Activated CD8-positive, alpha-beta memory T cell treated with anti-CD3 and anti-CD28 coated beads, Interleukin-2, amount 50 U/mL, for 48 hours (primary cell): ENCODE measurements around the gene KIAA1549.
"Not testable (repeated sequence)": the region's sequence is repeated elsewhere in the genome, so short reads cannot be mapped to it uniquely, and the experiment has no call there.

Experiments
- DNase-seq: peaks from one replicate; pipeline ENCODE4 v3.0.0-alpha.2; 2020

The KIAA1549 gene

DNA sequence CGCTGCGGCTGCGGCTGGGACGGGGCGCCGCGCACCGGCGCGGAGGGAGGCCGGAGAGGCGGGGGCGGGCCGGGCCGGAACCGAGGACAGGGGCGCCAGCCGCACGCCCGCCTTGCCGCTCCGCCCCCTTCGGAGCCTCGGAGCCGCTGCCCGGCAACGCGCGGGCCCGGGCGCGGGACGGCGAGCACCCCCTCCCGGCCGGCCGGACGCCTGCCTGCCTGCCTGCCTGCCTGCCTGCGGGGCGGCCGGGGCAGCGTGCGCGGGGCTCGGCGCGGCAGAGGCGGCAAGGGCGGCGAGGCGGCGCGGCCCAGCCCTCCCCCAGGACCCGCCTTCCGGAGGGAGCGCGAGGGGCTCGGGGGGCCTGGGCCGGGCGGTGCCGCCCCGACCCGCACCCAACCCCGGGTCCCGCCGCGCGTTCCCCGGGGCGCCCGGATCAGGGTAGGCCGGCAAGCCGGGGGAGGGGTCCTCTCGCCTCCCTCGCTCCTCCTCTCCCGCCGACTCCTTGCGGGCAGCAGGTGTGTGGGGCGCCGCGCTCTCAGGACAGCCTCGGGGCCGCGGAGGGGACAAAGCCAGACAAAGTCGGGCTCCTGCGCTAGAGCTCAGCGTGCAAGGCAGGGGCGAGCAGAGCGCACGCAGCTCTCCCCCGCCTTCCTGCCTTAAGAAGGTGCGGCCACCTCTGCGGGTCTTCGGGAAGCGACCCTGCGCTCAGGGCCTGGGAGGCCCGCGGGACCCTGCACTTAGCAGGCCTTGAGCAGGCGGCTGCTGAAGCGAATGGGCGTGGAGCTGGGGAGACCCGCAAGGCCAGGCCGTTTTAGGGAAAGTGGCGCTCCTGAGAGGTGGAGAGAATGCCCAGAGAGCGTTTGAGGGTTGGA is at the start of gene KIAA1549:
Gene KIAA1549, minus strand, starts transcription at position 58 of the 872 bp plus-strand sequence. CDS start 120 bp downstream, outside the sequence.
- DNase-seq: peak; percentile 81

- no peak for DNase-seq
These were observed 48.2 kb upstream of the KIAA1549 start for GRCh38 chr7:139029353-139029752.

- peak; percentile 3 for DNase-seq
These were observed 45.4 kb upstream of the KIAA1549 start for GRCh38 chr7:139026551-139026950.

DNA sequence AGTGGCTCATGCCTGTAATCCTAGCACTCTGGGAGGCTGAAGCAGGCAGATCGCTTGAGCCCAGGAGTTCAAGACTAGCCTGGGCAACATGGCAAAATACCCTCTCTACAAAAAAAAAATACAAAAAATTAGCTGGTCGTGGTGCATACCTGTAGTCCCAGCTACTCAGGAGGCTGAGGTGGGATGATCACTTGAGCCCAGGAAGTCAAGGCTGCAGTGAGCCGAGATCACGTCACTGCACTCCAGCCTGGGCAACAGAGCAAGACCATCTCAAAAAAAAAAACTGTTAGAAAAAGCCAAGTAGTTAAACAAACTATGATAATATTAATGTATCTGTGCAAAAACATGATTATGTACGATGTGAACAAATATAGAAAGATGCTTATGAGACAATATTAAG is 44.7 kb upstream of the KIAA1549 start:
- not testable (repeated sequence) for DNase-seq

DNA sequence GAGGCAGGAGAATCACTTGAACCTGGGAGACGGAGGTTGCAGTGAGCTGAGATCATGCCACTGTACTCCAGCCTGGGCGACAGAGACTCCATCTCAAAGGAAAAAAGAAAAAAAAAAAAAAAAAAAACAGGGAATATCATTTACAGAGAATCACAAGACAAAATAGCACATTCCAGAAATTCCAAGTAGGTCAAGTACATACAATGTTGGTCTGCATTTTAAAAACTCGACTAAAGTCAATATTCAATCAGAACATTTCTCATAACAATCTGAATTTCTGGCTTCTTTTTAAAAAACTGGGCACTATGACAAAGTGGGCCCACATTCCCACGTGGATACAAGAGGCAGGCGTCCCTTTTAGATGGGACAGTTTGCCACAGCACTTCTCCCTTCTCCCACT is 41.9 kb upstream of the KIAA1549 start:
- DNase-seq: no peak

DNA sequence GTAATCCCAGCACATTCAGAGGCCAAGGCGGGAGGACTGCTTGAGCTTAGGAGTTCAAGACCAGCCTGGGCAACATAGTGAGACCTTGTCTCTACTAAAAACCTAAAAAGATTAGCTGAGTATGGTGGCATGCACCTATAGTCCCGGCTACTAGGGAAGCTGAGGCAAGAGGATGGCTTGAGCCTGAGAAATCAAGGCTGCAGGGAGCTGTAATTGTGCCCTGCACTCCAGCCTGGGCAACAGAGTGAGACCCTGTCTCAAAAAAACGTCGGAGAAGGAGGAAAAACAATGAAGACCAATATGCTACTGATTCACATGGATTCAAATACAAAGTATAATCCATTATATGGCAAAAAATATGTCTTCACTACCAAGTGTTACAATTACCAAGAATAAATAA is 41.1 kb upstream of the KIAA1549 start:
- no peak for DNase-seq

GRCh38 chr7:139018910-139019309 is 37.7 kb upstream of the KIAA1549 start:
- no peak for DNase-seq

- DNase-seq: peak; percentile 62
These were observed 35.8 kb upstream of the KIAA1549 start for GRCh38 chr7:139016931-139017511.

- no peak for DNase-seq
These were observed 30.2 kb upstream of the KIAA1549 start for GRCh38 chr7:139011373-139011772.

DNA sequence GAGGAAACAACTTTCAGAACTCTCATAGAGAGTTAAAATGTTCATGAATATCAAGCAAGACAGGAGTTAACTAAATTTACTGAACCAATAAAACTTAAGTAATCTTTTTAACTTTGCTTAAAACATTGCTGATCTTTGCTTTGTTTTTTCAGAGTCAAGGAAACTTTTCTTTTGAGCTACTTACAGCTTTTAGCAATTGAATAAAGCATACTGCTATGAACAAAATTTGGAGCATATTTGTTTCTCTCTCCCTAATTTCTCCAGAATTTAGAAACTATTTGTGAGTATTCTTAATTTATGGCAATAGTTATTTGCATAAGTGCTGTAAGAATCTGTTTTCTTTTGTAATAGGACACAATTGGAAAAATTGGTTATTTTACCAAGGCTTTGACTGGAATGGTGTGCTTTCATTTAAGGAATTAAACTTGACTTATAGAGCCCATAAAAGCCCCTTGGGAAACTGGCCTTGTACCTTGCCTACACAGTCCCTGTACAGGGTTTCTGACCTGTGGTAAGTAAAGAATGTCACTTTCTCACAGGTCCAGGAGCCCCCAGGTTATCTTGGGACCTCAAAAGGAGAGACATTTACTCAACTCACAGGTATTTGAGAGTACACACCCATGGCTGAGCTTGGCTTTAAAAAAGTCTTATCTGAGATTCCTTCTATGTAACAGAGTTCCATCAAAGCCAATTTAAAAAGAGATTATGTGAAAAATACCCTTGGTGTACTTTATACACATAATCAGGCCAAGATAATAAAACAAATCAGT is 23.3 kb upstream of the KIAA1549 start:
- no peak for DNase-seq

DNA sequence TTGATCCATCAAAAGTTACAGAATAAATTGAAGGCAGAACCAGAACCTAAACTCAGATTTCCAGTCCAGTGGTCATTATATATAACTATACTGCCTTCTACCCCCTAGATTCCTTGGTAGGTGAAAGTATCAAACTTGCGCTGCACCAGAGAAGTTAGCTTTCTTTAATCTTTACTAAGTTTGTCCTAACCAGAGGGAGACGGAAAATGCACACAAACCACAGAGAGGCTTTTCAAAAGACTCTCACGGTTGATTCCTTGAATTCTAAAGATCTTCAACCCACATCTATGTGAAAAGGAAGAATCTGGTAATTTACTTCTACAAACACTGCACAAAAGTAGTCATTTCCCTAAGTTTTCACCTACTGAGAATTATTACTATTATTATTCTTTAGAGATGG is 18.2 kb upstream of the KIAA1549 start:
- no peak for DNase-seq

DNA sequence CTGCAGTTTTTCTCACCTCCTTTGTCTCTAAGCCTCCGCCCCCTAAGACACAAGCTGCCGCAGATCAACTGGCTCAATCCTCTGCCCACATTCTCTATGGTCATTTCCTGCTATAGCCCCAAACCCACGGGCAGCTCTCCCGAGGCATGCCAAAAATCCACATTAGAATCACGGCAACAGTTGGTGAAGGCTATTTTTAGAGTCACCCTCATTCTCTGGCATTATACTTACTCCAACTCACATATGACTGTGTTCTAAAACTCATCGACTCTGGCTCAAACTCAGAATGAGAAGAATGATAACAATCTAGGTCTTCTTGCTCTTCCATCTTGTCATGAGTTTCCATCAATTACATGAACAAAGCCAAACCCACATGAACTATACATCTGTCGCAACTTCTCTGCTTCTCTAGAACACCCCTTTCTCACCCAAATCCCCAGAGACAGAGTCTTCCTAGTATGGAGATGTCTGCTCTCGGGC is 10.9 kb upstream of the KIAA1549 start:
- DNase-seq: no peak

DNA sequence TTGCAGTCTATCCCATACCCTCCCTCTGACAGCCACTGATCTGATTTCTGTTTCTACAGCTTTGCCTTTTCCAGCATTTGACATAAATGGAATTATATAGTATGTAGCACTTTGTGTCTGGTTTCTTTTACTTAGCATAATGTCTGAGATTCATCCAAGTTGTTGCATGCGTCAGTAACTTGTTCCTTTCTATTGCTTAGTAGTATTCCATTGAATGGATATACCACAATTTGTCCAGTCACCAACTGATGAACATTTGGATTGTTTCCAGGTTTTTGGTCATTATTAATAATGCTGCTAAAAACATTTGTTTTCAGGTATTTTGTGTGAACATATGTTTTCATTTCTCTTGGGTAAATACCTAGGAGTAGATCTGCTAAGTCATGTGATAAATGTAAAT is 6.5 kb upstream of the KIAA1549 start:
- no peak for DNase-seq

GRCh38 chr7:138982204-138982623 is 1.0 kb upstream of the KIAA1549 start:
- no peak for DNase-seq

GRCh38 chr7:138980563-138981291 is 462 bp downstream of the KIAA1549 start:
- DNase-seq: peak; percentile 61

DNA sequence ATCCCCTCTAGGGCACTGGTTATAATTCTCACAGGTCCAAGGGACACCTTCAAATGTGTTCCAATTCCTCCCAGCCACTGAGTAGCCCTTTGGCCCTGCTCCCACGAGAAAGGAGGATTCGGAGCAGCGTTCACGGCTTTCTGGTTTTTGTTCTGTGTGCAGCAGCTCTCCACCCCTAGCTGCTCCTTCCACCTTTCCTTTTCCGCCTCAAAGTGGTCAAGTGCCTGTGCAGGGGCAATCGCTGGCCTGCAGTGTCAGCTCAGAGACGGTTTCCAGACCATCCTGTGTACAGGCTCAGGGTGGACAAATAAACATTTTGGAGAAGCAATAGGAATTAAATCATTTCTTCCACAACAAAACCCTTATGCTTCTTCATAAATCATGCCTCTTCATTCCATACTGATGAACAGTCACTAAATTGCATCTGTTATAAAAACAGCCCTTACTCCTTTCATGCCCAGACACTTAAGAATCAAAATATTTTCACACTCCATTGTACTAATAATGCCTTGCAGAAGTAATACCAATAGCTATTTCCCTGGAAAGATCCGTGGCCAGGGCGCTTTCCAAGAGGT is 1.1 kb downstream of the KIAA1549 start:
- DNase-seq: no peak

GRCh38 chr7:138979226-138979979 is 1.8 kb downstream of the KIAA1549 start:
- no peak for DNase-seq

DNA sequence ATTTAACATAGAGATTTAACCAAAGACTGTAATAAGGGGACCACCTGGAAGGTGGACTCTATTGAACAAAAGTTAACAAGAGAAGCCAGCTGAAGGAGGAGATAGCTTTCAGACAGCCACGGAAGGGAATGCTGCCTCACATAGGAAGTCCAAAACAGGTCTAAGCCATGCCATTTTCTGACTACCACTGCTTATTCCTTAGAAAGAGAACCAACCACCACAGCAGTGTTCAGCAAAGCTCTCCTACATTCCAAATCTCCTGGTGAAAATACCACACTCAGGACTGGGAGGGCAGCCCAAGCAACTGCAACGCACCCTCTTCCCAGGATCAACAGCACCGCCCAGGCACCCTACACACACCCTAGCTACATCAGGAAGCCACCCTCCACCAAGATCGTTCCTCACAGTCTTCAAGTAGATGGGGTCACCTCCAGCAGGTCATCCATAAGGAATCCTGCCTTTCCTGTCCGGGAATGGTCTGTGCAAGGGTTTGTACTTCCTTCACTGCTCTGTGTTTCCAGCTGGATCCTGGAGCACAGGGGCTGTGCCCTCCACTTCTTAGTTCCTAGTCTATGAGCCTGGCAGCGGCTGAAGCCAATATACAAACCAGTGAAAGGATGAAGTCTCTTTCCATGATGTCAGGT is 2.5 kb downstream of the KIAA1549 start:
- DNase-seq: no peak

- DNase-seq: not testable (repeated sequence)
These were observed 5.0 kb downstream of the KIAA1549 start for GRCh38 chr7:138976161-138976560.

DNA sequence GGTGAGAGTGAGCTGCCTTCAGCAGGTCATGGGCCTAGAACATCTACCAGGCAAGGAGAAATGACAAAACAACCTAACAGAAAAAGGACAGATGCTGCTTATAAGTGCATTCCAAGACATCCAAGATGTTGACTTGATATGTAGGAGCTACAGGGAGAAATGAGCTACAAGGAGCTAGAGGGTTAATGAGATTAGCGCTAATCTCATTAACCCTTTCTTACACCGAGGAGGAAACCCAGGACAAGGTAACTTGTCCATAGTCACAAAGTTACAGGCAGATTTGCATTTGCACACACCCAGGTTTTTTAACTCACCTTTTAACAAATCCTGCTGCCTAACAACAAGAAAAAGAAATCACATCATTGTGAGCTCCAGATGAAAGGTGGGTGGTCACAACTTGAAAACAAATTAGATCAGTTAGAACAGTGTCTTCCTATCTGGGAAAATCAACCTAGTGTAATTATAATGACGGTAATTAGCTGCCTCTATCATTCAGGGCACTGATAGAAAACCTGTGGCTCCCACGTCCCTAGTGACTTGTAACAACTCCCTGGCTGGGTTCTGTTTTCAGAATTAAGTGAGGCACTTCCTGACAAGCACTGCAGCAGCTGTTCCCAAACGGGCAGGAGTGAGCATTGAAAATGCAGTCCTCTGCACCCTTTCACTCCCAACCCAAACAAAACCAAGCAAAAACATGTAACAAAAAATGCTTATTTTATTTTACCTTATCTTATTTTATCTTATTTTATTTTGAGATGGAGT is 5.7 kb downstream of the KIAA1549 start:
- no peak for DNase-seq
